ENCODE results near the gene CTDSPL2. TPM values are rescaled to one million over a fixed set of nuclear protein-coding genes. Genes with fewer than 3 reads are reported as not detected.

CTDSPL2 gene
- total and polyA plus RNA-seq, 2 of the 8 experiments (the other 6 are each of a cell fraction or from before 2014, with no cell fraction given) = 25.2 to 64.7 TPM

DNA sequence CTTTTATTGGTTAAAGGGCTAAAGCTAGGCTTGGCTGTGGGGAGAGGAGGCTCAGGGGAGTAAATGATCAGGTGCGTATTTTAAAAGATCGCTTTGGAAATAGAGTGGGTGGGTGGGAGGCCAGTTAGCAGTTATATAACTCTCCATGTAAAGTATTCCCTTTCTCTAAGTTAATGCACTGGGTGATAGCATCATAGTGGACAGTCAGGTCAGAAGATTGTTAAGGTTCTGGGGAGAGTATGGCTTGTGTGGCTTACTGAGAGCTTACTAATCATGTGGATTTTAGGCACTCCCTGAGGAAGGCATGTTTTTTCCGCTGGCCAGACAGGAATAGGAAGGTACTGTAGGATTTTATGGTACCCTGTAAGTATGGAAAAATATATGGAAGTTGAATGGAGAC, 103.2 kb downstream of the CTDSPL2 start:
- ChIA-PET CTCF (ENCODE audit: partially characterized antibody) (interaction anchor here (1.0 to 1.4 kb wide), 2 partner anchors 10 to 29 kb away, joined by 3 to 5 read pairs; no protein-coding TSS in a partner anchor), POLR2A (ENCODE audit: partially characterized antibody) (interaction anchor here (0.7 to 2.2 kb wide), 4 partner anchors 16 to 103 kb away, joined by 3 to 9 read pairs (median 6); partner anchors contain the start of gene CTDSPL2)
- Histone ChIP-seq H2AFZ (ENCODE audit: low read length) (no peak overlapping the region), H2BK5ac (ENCODE audit: low read depth, low read length) (no peak overlapping the region), H3K9ac (replicated peaks in 1 of 4; ENCODE audit: extremely low read depth in 1 of 4, low read depth in 3 of 4, low read length in 3 of 4) (no peak overlapping the region), H3K27ac (ENCODE audit: low read depth, low read length) (no peak overlapping the region), H3K56ac (replicated peaks; ENCODE audit: insufficient read length, low read depth, low read length) (no peak overlapping the region), H2BK12ac (ENCODE audit: low read depth, low read length) (no peak overlapping the region), H2BK120ac (replicated peaks; ENCODE audit: low read depth, low read length) (no peak overlapping the region), H3K18ac (ENCODE audit: extremely low read depth, low read length) (no peak overlapping the region), H4K5ac (ENCODE audit: insufficient read length, low read depth, low read length) (no peak overlapping the region), H3K23ac (ENCODE audit: insufficient read length) (no peak overlapping the region), H3K27me3 (replicated peaks in 1 of 4; ENCODE audit: control insufficient read depth in 3 of 4, extremely low read depth in 1 of 4, insufficient read depth in 3 of 4, low read length in 3 of 4) (no peaks in the 10 kb centered on the region), H3K79me2 (ENCODE audit: control insufficient read depth in 1 of 2, insufficient read depth in 2 of 2, low read length in 2 of 2) (no peaks in the 10 kb centered on the region), H3K4ac (replicated peaks; ENCODE audit: insufficient read length, low read depth, low read length) (no peak overlapping the region), H3K4me3 (ENCODE audit: extremely low read depth in 1 of 4, insufficient read depth in 2 of 4, low read depth in 3 of 4, low read length in 4 of 4) (no peak overlapping the region), H4K91ac (replicated peaks; ENCODE audit: insufficient read length, low read length) (no peak overlapping the region), H3K4me1 (replicated peaks in 1 of 4; ENCODE audit: control insufficient read depth in 3 of 4, insufficient read depth in 4 of 4, low read length in 3 of 4) (0 out of 7 replicates have a peak, but pooled peaks cover 0 to 3% (median 0%) of the 10 kb centered on the region in 4 experiments), H2AK5ac (ENCODE audit: low read depth, low read length) (no peak overlapping the region), H2BK20ac (ENCODE audit: low read length) (no peak overlapping the region), H3K4me2 (ENCODE audit: insufficient read depth in 1 of 2, low read depth in 2 of 2, low read length in 2 of 2) (no peak overlapping the region), H3K14ac (ENCODE audit: insufficient read length) (no peak overlapping the region), H3K36me3 (ENCODE audit: control insufficient read depth in 2 of 4, insufficient read depth in 4 of 4, low read length in 3 of 4) (peaks cover 0 to 11% (median 1%) of the 10 kb centered on the region in 4 experiments; a peak in 2 of 8 replicates), H3K23me2 (ENCODE audit: low read depth, low read length) (no peaks in the 10 kb centered on the region), H3K79me1 (ENCODE audit: low read depth, low read length) (no peaks in the 10 kb centered on the region; the same call in none of the 2 replicates), H3K9me3 (ENCODE audit: insufficient read depth in 2 of 2, low read depth in 1 of 2, low read length in 1 of 2) (no peaks in the 10 kb centered on the region), H2BK15ac (ENCODE audit: low read length) (no peak overlapping the region), H4K20me1 (replicated peaks in 1 of 2; ENCODE audit: control insufficient read depth in 1 of 2, insufficient read depth in 2 of 2, low read length in 2 of 2) (no peaks in the 10 kb centered on the region), H4K8ac (ENCODE audit: extremely low read depth, insufficient read depth, low read length) (no peak overlapping the region)
- no peak for TF ChIP-seq RFX5 (IDR thresholded peaks at IDR 0.05; ENCODE audit: borderline replicate concordance, low read depth, low read length)
- TF ChIP-seq SUZ12 (IDR thresholded peaks at IDR 0.05; ENCODE audit: low read length) = no peak
- DNase-seq (ENCODE audit: low read depth in 1 of 2, low spot score in 2 of 2) = no peak
- 88% methylated on average over 3 of the region's 3 CpGs; no CpG with 5 or more reads in 1 of the 2 experiments for WGBS, 2 experiments (ENCODE audit: extremely low coverage in 1 of 2, insufficient coverage in 1 of 2, insufficient read length in 1 of 2, insufficient replicate concordance in 2 of 2, low coverage in 1 of 2, low lambda C conversion rate in 2 of 2, missing lambda C conversion rate in 1 of 2)
- FAIRE-seq = no peak
